GM23338 (cell line): ENCODE data around the gene DDX41. TPM values are rescaled to one million over a fixed set of nuclear protein-coding genes. Genes with fewer than 3 reads are reported as not detected.

Experiments
- ATAC-seq: fragments of 200-7000 bp; cut with Tn5 transposase; 3 replicates; pipeline ENCODE4 v1.9.1; 2020
- DNase-seq: peaks from one replicate; pipeline ENCODE4 v3.0.0-alpha.2; 2015; ENCODE audit warnings: low spot score
- H2AFZ ChIP-seq: fragments of 200-600 bp; sonication (generic); 2 replicates; pipeline ENCODE4 v1.8.0; 2016; ENCODE audit warnings: antibody characterized with exemption, mild to moderate bottlenecking, moderate library complexity
- H3F3A ChIP-seq: fragments of 200-600 bp; sonication (generic); replicated peaks from 2 replicates; pipeline ENCODE4 v1.8.0; 2017; ENCODE audit warnings: antibody characterized with exemption, mixed run types, low read depth
- H3K27ac ChIP-seq: fragments of 200-600 bp; sonication (generic); 2 replicates; pipeline ENCODE4 v1.6.1; 2016; ENCODE audit warnings: low read depth
- H3K27me3 ChIP-seq: fragments of 200-600 bp; sonication (generic); 2 replicates; pipeline ENCODE4 v1.8.0; 2016; ENCODE audit warnings: mild to moderate bottlenecking, mixed run types, moderate library complexity; ENCODE audit not compliant: insufficient read depth
- H3K36me3 ChIP-seq: fragments of 200-600 bp; sonication (generic); 2 replicates; pipeline ENCODE4 v1.8.0; 2016; ENCODE audit warnings: mild to moderate bottlenecking; ENCODE audit not compliant: insufficient read depth
- H3K4me1 ChIP-seq: fragments of 200-600 bp; sonication (generic); 2 replicates; pipeline ENCODE4 v1.8.0; 2016; ENCODE audit warnings: mild to moderate bottlenecking, moderate library complexity; ENCODE audit not compliant: insufficient read depth
- H3K4me2 ChIP-seq: fragments of 200-600 bp; sonication (generic); 2 replicates; pipeline ENCODE4 v1.7.1; 2017; ENCODE audit warnings: mixed run types
- H3K4me3 ChIP-seq: fragments of 200-600 bp; sonication (generic); 2 replicates; pipeline ENCODE4 v1.6.1; 2016; ENCODE audit warnings: mixed run types
- H3K79me2 ChIP-seq: fragments of 200-600 bp; sonication (generic); replicated peaks from 2 replicates; pipeline ENCODE4 v1.8.0; 2017; ENCODE audit warnings: mild to moderate bottlenecking; ENCODE audit not compliant: insufficient read depth
- H3K9me2 ChIP-seq: fragments of 200-600 bp; sonication (generic); 2 replicates; pipeline ENCODE4 v1.8.0; 2017; ENCODE audit not compliant: insufficient read depth
- H4K20me1 ChIP-seq: fragments of 200-600 bp; sonication (generic); replicated peaks from 2 replicates; pipeline ENCODE4 v1.8.0; 2017; ENCODE audit warnings: mild to moderate bottlenecking; ENCODE audit not compliant: insufficient read depth
- H3K27ac Mint-ChIP-seq: 2 replicates; pipeline ENCODE4 v1.8.0; 2020; ENCODE audit warnings: inconsistent platforms, mild to moderate bottlenecking, moderate library complexity, mixed read lengths
- H3K27me3 Mint-ChIP-seq: 3 replicates; pipeline ENCODE4 v1.8.0; 2022; ENCODE audit warnings: low read depth, mild to moderate bottlenecking, moderate library complexity, mixed read lengths, inconsistent platforms; ENCODE audit not compliant: insufficient read depth, poor library complexity
- H3K36me3 Mint-ChIP-seq: 3 replicates; pipeline ENCODE4 v1.8.0; 2021; ENCODE audit warnings: low read depth, mild to moderate bottlenecking, inconsistent platforms, moderate library complexity, mixed read lengths
- H3K4me1 Mint-ChIP-seq: 3 replicates; pipeline ENCODE4 v1.8.0; 2020; ENCODE audit warnings: mild to moderate bottlenecking, inconsistent platforms, mixed read lengths
- H3K4me3 Mint-ChIP-seq: 3 replicates; pipeline ENCODE4 v1.8.0; 2021; ENCODE audit warnings: moderate library complexity, mild to moderate bottlenecking, inconsistent platforms, mixed read lengths
- H3K9me3 Mint-ChIP-seq: 3 replicates; pipeline ENCODE4 v1.8.0; 2020; ENCODE audit warnings: moderate library complexity, mild to moderate bottlenecking, inconsistent platforms, mixed read lengths
- EZH2 ChIP-seq: fragments of 200-600 bp; sonication (generic); IDR thresholded peaks from one replicate; pipeline ENCODE4 v1.8.0; 2017; ENCODE audit warnings: antibody characterized with exemption, mild to moderate bottlenecking, low read depth; ENCODE audit not compliant: unreplicated experiment
- STAT1 ChIP-seq: IDR thresholded peaks from one replicate; pipeline ENCODE4 v1.6.1; 2016; ENCODE audit warnings: antibody characterized with exemption; ENCODE audit not compliant: unreplicated experiment
- ZNF114 ChIP-seq: fragments of 250-450 bp; sonication (Bioruptor Pico); IDR thresholded peaks from 2 replicates; pipeline ENCODE4 v1.5.0; 2020; ENCODE audit warnings: mild to moderate bottlenecking, moderate library complexity
- ZNF331 ChIP-seq: fragments of 250-450 bp; sonication (Bioruptor Pico); IDR thresholded peaks from 2 replicates; pipeline ENCODE4 v1.5.0; 2020; ENCODE audit warnings: low read depth, mild to moderate bottlenecking, moderate library complexity
- polyA plus RNA-seq: library from polyadenylated mRNA; unstranded; fragments of >200 nt; fragmentation: Nextera tagmentation; extraction: Ambion mirVana; gene quantifications from 2 replicates; pipeline ENCODE4 v1.2.1, GENCODE V29; 2016
- total RNA-seq: library from RNA; depleted of rRNA; stranded (reverse); fragments of >200 nt; shearing (Covaris generic); gene quantifications from 2 replicates; pipeline ENCODE4 v1.2.3, GENCODE V29; 2014
- TF ChIP-seq, protein P1 (sequence below): IDR thresholded peaks from 2 replicates; pipeline ENCODE4 v1.6.1; 2016; ENCODE audit warnings: antibody characterized with exemption
- TF ChIP-seq, protein P2 (sequence below), 2 experiments: fragments of 200-600 bp in 1 of 2; sonication (generic) in 1 of 2; conservative IDR thresholded peaks; 2 replicates each; pipeline versions ENCODE4 v1.5.1 to v1.6.1; 2016 to 2017; ENCODE audit warnings: antibody characterized with exemption in 2 of 2, low read depth in 2 of 2, mild to moderate bottlenecking in 2 of 2, moderate library complexity in 1 of 2

DDX41 gene
- total and polyA plus RNA-seq, 2 experiments from 2014 or later = 67.1 to 139 TPM

GRCh38 chr5:177478711-177479646, 37.8 kb downstream of the DDX41 start:
- Mint-ChIP-seq H3K27me3 (peaks cover 24% of the 10 kb centered on the region), H3K36me3 (peaks cover 25% of the 10 kb centered on the region), H3K9me3 (no peaks in the 10 kb centered on the region), H3K27ac (peak overlapping the region; percentile 86; the same call in 1 of the 2 replicates), H3K4me1 (peaks cover 36% of the 10 kb centered on the region), H3K4me3 (no peak overlapping the region; the same call in 2 of the 3 replicates)
- Histone ChIP-seq H3K4me1 (peaks cover 19% of the 10 kb centered on the region), H3K36me3 (no peaks in the 10 kb centered on the region), H4K20me1 (no peaks in the 10 kb centered on the region; the same call in 1 of the 2 replicates), H2AFZ (no peak overlapping the region), H3K27ac (0 out of 2 replicates have a peak overlapping the region, but pooled peaks have one; percentile 26), H3K79me2 (no peaks in the 10 kb centered on the region), H3K4me3 (no peak overlapping the region), H3F3A (peaks cover 18% of the 10 kb centered on the region), H3K27me3 (no peaks in the 10 kb centered on the region), H3K9me2 (no peaks in the 10 kb centered on the region), H3K4me2 (no peak overlapping the region)
- ATAC-seq = no peak
- TF ChIP-seq EZH2 (no peak), STAT1 (no peak)
- TF ChIP-seq, protein P1, sequence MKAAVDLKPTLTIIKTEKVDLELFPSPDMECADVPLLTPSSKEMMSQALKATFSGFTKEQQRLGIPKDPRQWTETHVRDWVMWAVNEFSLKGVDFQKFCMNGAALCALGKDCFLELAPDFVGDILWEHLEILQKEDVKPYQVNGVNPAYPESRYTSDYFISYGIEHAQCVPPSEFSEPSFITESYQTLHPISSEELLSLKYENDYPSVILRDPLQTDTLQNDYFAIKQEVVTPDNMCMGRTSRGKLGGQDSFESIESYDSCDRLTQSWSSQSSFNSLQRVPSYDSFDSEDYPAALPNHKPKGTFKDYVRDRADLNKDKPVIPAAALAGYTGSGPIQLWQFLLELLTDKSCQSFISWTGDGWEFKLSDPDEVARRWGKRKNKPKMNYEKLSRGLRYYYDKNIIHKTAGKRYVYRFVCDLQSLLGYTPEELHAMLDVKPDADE = no peak
- no peak for DNase-seq

- peak overlapping the region; percentile 88; the same call in 1 of the 2 replicates for H3K27ac Mint-ChIP-seq
- ATAC-seq = no peak
- no peak overlapping the region for H3K4me2 ChIP-seq
Observed at GRCh38 chr5:177477701-177478477, 38.9 kb downstream of the DDX41 start.

More at GRCh38 chr5:177477701-177478477, 38.9 kb downstream of the DDX41 start:
- TF ChIP-seq, protein P2, sequence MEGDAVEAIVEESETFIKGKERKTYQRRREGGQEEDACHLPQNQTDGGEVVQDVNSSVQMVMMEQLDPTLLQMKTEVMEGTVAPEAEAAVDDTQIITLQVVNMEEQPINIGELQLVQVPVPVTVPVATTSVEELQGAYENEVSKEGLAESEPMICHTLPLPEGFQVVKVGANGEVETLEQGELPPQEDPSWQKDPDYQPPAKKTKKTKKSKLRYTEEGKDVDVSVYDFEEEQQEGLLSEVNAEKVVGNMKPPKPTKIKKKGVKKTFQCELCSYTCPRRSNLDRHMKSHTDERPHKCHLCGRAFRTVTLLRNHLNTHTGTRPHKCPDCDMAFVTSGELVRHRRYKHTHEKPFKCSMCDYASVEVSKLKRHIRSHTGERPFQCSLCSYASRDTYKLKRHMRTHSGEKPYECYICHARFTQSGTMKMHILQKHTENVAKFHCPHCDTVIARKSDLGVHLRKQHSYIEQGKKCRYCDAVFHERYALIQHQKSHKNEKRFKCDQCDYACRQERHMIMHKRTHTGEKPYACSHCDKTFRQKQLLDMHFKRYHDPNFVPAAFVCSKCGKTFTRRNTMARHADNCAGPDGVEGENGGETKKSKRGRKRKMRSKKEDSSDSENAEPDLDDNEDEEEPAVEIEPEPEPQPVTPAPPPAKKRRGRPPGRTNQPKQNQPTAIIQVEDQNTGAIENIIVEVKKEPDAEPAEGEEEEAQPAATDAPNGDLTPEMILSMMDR (conservative IDR thresholded peaks at IDR 0.05; ENCODE audit: low read depth in 2 of 2) = no peak
- TF ChIP-seq ZNF331 (CRISPR knock-in tag) = no peak
- no peak for TF ChIP-seq ZNF114
- TF ChIP-seq, protein P1 = no peak
- Mint-ChIP-seq H3K27me3 (peaks cover 26% of the 10 kb centered on the region), H3K9me3 (no peaks in the 10 kb centered on the region), H3K4me1 (peaks cover 38% of the 10 kb centered on the region), H3K36me3 (peaks cover 17% of the 10 kb centered on the region), H3K4me3 (no peak overlapping the region; the same call in 2 of the 3 replicates)
- Histone ChIP-seq H3F3A (peaks cover 19% of the 10 kb centered on the region), H3K27me3 (no peaks in the 10 kb centered on the region), H3K4me3 (no peak overlapping the region), H3K9me2 (no peaks in the 10 kb centered on the region), H3K4me1 (peaks cover 20% of the 10 kb centered on the region), H3K36me3 (no peaks in the 10 kb centered on the region), H2AFZ (no peak overlapping the region), H3K27ac (0 out of 2 replicates have a peak overlapping the region, but pooled peaks have one; percentile 45), H4K20me1 (no peaks in the 10 kb centered on the region; the same call in 1 of the 2 replicates), H3K79me2 (peaks cover under 1% of the 10 kb centered on the region; the same call in 1 of the 2 replicates)
- no peak for DNase-seq
